OCI-LY3 (cell line): ENCODE measurements around the gene GIGYF1.

Experiments
- H2AFZ ChIP-seq: fragments of 200-600, 300-600 bp; shearing (Covaris generic); 2 replicates; pipeline ENCODE4 v1.6.0; 2014; ENCODE audit warnings: antibody characterized with exemption, low read depth, low read length
- H3K27ac ChIP-seq: fragments of 200-600, 300-600 bp; sonication (generic); 2 replicates; pipeline ENCODE4 v1.5.1; 2014; ENCODE audit warnings: mild to moderate bottlenecking, low read length, moderate library complexity, mixed read lengths
- H3K27me3 ChIP-seq: fragments of 200-600, 300-600 bp; sonication (generic); 2 replicates; pipeline ENCODE4 v1.6.1; 2014; ENCODE audit warnings: low read depth, low read length, mixed read lengths
- H3K36me3 ChIP-seq: fragments of 200-600, 300-600 bp; sonication (generic); replicated peaks from 2 replicates; pipeline ENCODE3; 2014; ENCODE audit warnings: low read depth, low read length, mixed read lengths
- H3K4me1 ChIP-seq: fragments of 300-600, 200-600 bp; sonication (generic); 2 replicates; pipeline ENCODE4 v1.6.1; 2014; ENCODE audit warnings: low read length, mixed read lengths
- H3K4me2 ChIP-seq: fragments of 200-600, 300-600 bp; sonication (generic); 2 replicates; pipeline ENCODE4 v1.6.1; 2014; ENCODE audit warnings: low read length, mixed read lengths
- H3K4me3 ChIP-seq: fragments of 300-600, 200-600 bp; sonication (generic); 2 replicates; pipeline ENCODE4 v1.5.1; 2014; ENCODE audit warnings: antibody characterized with exemption, mild to moderate bottlenecking, low read length, moderate library complexity
- H3K79me2 ChIP-seq: fragments of 300-600, 200-600 bp; shearing (Covaris generic); 2 replicates; pipeline ENCODE4 v1.6.1; 2014; ENCODE audit warnings: mild to moderate bottlenecking, low read length, mixed read lengths
- H3K9ac ChIP-seq: fragments of 300-600, 200-600 bp; shearing (Covaris generic); 2 replicates; pipeline ENCODE4 v1.6.0; 2014; ENCODE audit warnings: mild to moderate bottlenecking, low read length, moderate library complexity
- H3K9me3 ChIP-seq: fragments of 200-600, 300-600 bp; shearing (Covaris generic); 2 replicates; pipeline ENCODE4 v1.6.1; 2014; ENCODE audit warnings: low read length, mixed read lengths; ENCODE audit not compliant: insufficient read depth
- H4K20me1 ChIP-seq: fragments of 200-600, 300-600 bp; sonication (generic); 2 replicates; pipeline ENCODE4 v1.6.1; 2016; ENCODE audit warnings: low read length, mixed read lengths; ENCODE audit not compliant: insufficient read depth
- CTCF ChIP-seq: fragments of 200-600, 300-600 bp; sonication (generic); IDR thresholded peaks from 2 replicates; pipeline ENCODE4 v1.5.1; 2014; ENCODE audit warnings: antibody characterized with exemption, low read length, low read depth
- EZH2phosphoT487 ChIP-seq: fragments of 200-600 bp; shearing (Covaris generic); IDR thresholded peaks from 2 replicates; pipeline ENCODE4 v1.6.1; 2018; ENCODE audit warnings: antibody characterized with exemption, mixed run types, low read depth

The GIGYF1 gene

DNA sequence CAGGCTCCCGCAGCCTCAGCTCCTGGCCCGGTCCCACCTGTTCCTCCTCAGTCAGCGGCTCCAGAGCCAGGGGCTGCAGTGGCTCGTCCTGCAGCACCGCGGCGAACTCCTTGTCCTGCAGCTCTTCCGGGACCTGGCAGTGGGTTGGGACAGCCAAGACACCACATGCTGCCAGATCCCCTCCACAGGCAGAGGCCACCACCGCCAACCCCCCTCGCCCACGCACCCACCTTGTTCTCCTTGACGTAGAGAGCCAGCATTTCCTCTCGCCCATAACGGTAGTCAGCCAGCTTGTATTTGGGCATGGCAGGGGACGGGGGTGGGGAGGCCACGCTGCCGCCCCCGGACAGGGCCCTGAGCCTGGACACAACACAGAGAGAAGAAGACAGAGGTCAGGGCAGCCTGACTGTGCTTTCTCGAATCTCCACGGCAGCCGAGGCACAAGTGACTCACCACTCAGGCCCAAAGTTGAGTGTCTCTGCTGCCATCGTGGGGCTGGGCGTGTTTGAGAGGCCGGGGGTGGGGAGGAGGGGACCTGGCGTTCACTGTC, 6.2 kb downstream of the GIGYF1 start:
- H3K79me2 ChIP-seq = peaks cover 46% of the 10 kb centered on the region
- H3K4me2 ChIP-seq = no peak overlapping the region
- peaks cover 15% of the 10 kb centered on the region for H3K4me1 ChIP-seq
- H3K9ac ChIP-seq = no peak overlapping the region
- H2AFZ ChIP-seq = no peak overlapping the region
- H3K27me3 ChIP-seq = no peaks in the 10 kb centered on the region
- no peak overlapping the region for H3K4me3 ChIP-seq
- H3K9me3 ChIP-seq = no peaks in the 10 kb centered on the region
- peaks cover 42% of the 10 kb centered on the region for H4K20me1 ChIP-seq
- no peak for TF ChIP-seq EZH2phosphoT487
- TF ChIP-seq CTCF = no peak
- H3K36me3 ChIP-seq = peaks cover 33% of the 10 kb centered on the region
- H3K27ac ChIP-seq = no peak overlapping the region

DNA sequence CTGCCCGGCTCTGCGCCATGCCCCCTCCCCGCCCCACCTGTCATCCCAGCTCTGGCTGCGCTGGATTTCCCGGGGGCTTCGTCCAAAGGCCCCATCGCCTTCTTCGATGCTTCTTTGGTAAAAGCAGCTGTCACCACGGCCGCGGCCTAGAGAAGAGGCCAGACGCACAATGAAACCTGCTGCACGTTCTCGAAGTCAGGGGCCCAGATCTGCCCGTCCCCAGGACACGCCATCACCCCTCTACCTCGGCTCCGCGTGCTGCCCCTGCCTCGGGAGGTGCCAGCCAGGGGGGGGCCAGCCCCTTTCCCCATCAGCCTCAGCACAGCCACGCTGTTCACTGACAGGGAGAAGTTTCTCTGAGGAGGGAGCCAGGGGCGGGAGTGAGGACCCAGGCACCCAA, 6.8 kb downstream of the GIGYF1 start:
- H3K27ac ChIP-seq = no peak overlapping the region
- H3K9ac ChIP-seq = no peak overlapping the region
- H2AFZ ChIP-seq = no peak overlapping the region
- TF ChIP-seq EZH2phosphoT487 (no peak), CTCF (no peak)
- H3K4me1 ChIP-seq = peaks cover 10% of the 10 kb centered on the region
- H4K20me1 ChIP-seq = peaks cover 37% of the 10 kb centered on the region
- peaks cover 40% of the 10 kb centered on the region for H3K79me2 ChIP-seq
- no peak overlapping the region for H3K4me3 ChIP-seq
- no peaks in the 10 kb centered on the region for H3K9me3 ChIP-seq
- peaks cover 37% of the 10 kb centered on the region for H3K36me3 ChIP-seq
- H3K4me2 ChIP-seq = no peak overlapping the region
- no peaks in the 10 kb centered on the region for H3K27me3 ChIP-seq

DNA sequence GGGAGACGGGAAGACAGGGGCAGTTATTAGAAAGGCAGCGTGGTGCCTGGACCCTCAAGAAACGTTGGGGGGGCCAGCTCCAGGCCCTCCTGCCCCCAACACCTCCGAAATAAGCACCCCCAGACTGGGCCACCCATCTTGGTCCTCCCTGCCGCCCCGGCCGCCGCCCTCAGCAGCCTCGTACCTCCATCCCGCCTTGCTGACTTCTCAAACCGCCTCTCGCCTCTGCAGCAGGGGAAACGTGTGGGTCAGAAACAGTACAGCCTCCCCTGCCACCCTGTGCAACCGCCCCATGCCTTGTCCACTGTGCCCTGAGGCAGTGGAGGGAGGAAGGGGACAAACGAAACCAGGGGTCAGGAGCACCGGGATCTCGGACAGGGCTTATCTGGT, 7.2 kb downstream of the GIGYF1 start:
- no peak for TF ChIP-seq EZH2phosphoT487
- no peak for TF ChIP-seq CTCF
- H3K9me3 ChIP-seq = no peaks in the 10 kb centered on the region
- no peaks in the 10 kb centered on the region for H3K27me3 ChIP-seq
- peaks cover 5% of the 10 kb centered on the region for H3K4me1 ChIP-seq
- H3K4me2 ChIP-seq = no peak overlapping the region
- no peak overlapping the region for H3K4me3 ChIP-seq
- peaks cover 36% of the 10 kb centered on the region for H3K79me2 ChIP-seq
- H3K36me3 ChIP-seq = peaks cover 39% of the 10 kb centered on the region
- no peak overlapping the region for H3K27ac ChIP-seq
- peaks cover 32% of the 10 kb centered on the region for H4K20me1 ChIP-seq
- no peak overlapping the region for H2AFZ ChIP-seq
- no peak overlapping the region for H3K9ac ChIP-seq

DNA sequence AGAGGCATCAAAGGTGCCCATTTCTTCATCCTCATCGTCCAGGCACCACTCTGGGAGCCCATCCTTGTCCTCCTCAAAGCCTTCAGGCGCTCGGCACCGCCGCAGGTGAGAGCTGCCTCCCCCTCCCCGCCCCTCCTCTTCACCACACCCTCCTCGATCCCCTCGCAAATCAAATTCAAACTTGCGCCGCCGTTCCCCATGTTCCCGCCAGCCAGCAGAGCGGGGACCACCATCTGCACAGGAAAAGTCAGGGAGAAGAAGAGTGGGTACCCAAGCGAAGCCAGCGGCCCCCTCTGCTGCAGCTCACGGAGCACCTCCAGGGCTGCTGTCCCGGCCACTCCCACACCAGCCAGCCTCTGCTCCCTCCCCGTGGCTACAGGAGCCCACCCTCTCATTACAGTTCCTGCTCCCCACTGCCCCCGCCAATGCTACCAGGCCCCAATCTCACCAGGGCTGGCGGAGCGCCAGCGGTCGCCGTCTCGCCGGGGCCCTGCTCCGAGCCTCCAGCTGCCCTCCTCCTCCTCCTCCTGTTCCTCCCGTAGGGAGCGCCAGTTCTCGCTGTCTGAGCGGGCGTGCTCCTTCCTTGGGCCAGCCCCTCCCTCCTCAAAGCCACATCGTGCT, 7.7 kb downstream of the GIGYF1 start:
- Histone ChIP-seq H3K27ac (no peak overlapping the region), H3K4me3 (no peak overlapping the region), H3K79me2 (peaks cover 31% of the 10 kb centered on the region), H3K27me3 (no peaks in the 10 kb centered on the region), H2AFZ (no peak overlapping the region), H3K4me1 (peaks cover 4% of the 10 kb centered on the region; the same call in 1 of the 2 replicates), H3K9me3 (no peaks in the 10 kb centered on the region), H3K4me2 (no peak overlapping the region), H3K36me3 (peaks cover 44% of the 10 kb centered on the region), H3K9ac (no peak overlapping the region), H4K20me1 (peaks cover 29% of the 10 kb centered on the region)
- TF ChIP-seq CTCF (no peak), EZH2phosphoT487 (no peak)
